Mesenchymal stem cell (in vitro differentiated cells and primary cell): ENCODE data around the gene SUDS3.

Experiments used
- DNase-seq: peaks from one replicate; pipeline ENCODE4 v3.0.0-alpha.2; 2013
- H2AFZ ChIP-seq: one replicate; pipeline ENCODE4 v1.6.1; 2013; ENCODE audit warnings: low read depth, mild to moderate bottlenecking, control low read depth, inconsistent platforms, low read length, moderate library complexity
- H2AK5ac ChIP-seq: 2 replicates; pipeline ENCODE4 v1.6.1; 2013; ENCODE audit warnings: low read length, moderate library complexity, mild to moderate bottlenecking, inconsistent platforms; ENCODE audit not compliant: severe bottlenecking
- H2BK120ac ChIP-seq: one replicate; pipeline ENCODE4 v1.6.1; 2013; ENCODE audit warnings: low read depth, mild to moderate bottlenecking, inconsistent platforms, low read length, moderate library complexity
- H2BK12ac ChIP-seq, 2 experiments: one replicate each; pipeline ENCODE4 v1.6.1; 2013; ENCODE audit warnings: inconsistent platforms in 2 of 2, low read length in 2 of 2, mild to moderate bottlenecking in 2 of 2, moderate library complexity in 2 of 2, control low read depth in 1 of 2
- H2BK15ac ChIP-seq: one replicate; pipeline ENCODE4 v1.6.1; 2013; ENCODE audit warnings: mild to moderate bottlenecking, low read depth, inconsistent platforms; ENCODE audit not compliant: poor library complexity, severe bottlenecking
- H2BK5ac ChIP-seq: 2 replicates; pipeline ENCODE4 v1.6.1; 2013; ENCODE audit warnings: low read depth, mild to moderate bottlenecking, low read length, control low read depth, inconsistent platforms; ENCODE audit not compliant: poor library complexity, severe bottlenecking
- H3K14ac ChIP-seq, 2 experiments: one replicate each; pipeline ENCODE4 v1.6.1; 2013; ENCODE audit warnings: inconsistent platforms in 2 of 2, low read length in 2 of 2, control low read depth in 1 of 2, mild to moderate bottlenecking in 1 of 2, moderate library complexity in 1 of 2
- H3K18ac ChIP-seq, 2 experiments: one replicate each; pipeline ENCODE4 v1.6.1; 2013; ENCODE audit warnings: inconsistent platforms in 2 of 2, low read length in 2 of 2, control low read depth in 1 of 2, low read depth in 1 of 2, mild to moderate bottlenecking in 1 of 2
- H3K23ac ChIP-seq, 2 experiments: one replicate each; pipeline ENCODE4 v1.6.1; 2013; ENCODE audit warnings: inconsistent platforms in 2 of 2, low read length in 2 of 2, mild to moderate bottlenecking in 2 of 2, moderate library complexity in 2 of 2, control low read depth in 1 of 2
- H3K27ac ChIP-seq: 2 replicates; pipeline ENCODE4 v1.5.1; 2013; ENCODE audit warnings: mild to moderate bottlenecking, moderate library complexity, low read length, control low read depth, inconsistent platforms; ENCODE audit not compliant: poor library complexity, severe bottlenecking
- H3K27me3 ChIP-seq, 2 experiments: 2 replicates each; pipeline versions ENCODE4 v1.6.1 to v1.7.0; 2013; ENCODE audit warnings: low read length in 2 of 2, mild to moderate bottlenecking in 2 of 2, moderate library complexity in 2 of 2, control low read depth in 1 of 2, inconsistent platforms in 1 of 2; ENCODE audit not compliant: control insufficient read depth in 1 of 2, insufficient read depth in 1 of 2
- H3K36me3 ChIP-seq, 2 experiments: 2 replicates each; pipeline versions ENCODE4 v1.6.1 to v1.7.0; 2013; ENCODE audit warnings: low read length in 2 of 2, control low read depth in 1 of 2, inconsistent platforms in 1 of 2, low read depth in 1 of 2, mild to moderate bottlenecking in 1 of 2; ENCODE audit not compliant: insufficient read depth in 2 of 2, control insufficient read depth in 1 of 2
- H3K4ac ChIP-seq, 2 experiments: one replicate each; pipeline ENCODE4 v1.6.1; 2013; ENCODE audit warnings: inconsistent platforms in 2 of 2, low read length in 2 of 2, mild to moderate bottlenecking in 2 of 2, moderate library complexity in 2 of 2, control low read depth in 1 of 2, low read depth in 1 of 2
- H3K4me1 ChIP-seq: 2 replicates; pipeline ENCODE4 v1.6.1; 2013; ENCODE audit warnings: low read depth, low read length, control low read depth; ENCODE audit not compliant: control insufficient read depth, insufficient read depth
- H3K4me2 ChIP-seq: 2 replicates; pipeline ENCODE4 v1.6.1; 2013; ENCODE audit warnings: low read length, mild to moderate bottlenecking, inconsistent platforms; ENCODE audit not compliant: poor library complexity, severe bottlenecking
- H3K4me3 ChIP-seq, 2 experiments: 2 replicates each; pipeline versions ENCODE4 v1.5.1 to v1.7.0; 2013; ENCODE audit warnings: low read length in 2 of 2, mild to moderate bottlenecking in 2 of 2, control low read depth in 1 of 2, low read depth in 1 of 2; ENCODE audit not compliant: insufficient read depth in 1 of 2
- H3K79me1 ChIP-seq: replicated peaks from 2 replicates; pipeline ENCODE4 v1.6.1; 2013; ENCODE audit warnings: mild to moderate bottlenecking, control low read depth, low read length, inconsistent platforms; ENCODE audit not compliant: poor library complexity, severe bottlenecking
- H3K9ac ChIP-seq: 2 replicates; pipeline ENCODE4 v1.7.0; 2013; ENCODE audit warnings: mild to moderate bottlenecking, low read length, moderate library complexity
- H3K9me3 ChIP-seq: 2 replicates; pipeline ENCODE4 v1.7.0; 2013; ENCODE audit warnings: mild to moderate bottlenecking, low read length; ENCODE audit not compliant: control insufficient read depth
- H4K8ac ChIP-seq: one replicate; pipeline ENCODE4 v1.6.1; 2013; ENCODE audit warnings: inconsistent platforms, mild to moderate bottlenecking, low read length, moderate library complexity
- H4K91ac ChIP-seq: one replicate; pipeline ENCODE4 v1.6.1; 2013; ENCODE audit warnings: mild to moderate bottlenecking, low read length, inconsistent platforms
- WGBS: methylation state at CpG from one replicate; pipeline ENCODE4 v1.1.7; 2013; ENCODE audit warnings: mixed read lengths; 5-methylcytosine and 5-hydroxymethylcytosine counted together

The SUDS3 gene

DNA sequence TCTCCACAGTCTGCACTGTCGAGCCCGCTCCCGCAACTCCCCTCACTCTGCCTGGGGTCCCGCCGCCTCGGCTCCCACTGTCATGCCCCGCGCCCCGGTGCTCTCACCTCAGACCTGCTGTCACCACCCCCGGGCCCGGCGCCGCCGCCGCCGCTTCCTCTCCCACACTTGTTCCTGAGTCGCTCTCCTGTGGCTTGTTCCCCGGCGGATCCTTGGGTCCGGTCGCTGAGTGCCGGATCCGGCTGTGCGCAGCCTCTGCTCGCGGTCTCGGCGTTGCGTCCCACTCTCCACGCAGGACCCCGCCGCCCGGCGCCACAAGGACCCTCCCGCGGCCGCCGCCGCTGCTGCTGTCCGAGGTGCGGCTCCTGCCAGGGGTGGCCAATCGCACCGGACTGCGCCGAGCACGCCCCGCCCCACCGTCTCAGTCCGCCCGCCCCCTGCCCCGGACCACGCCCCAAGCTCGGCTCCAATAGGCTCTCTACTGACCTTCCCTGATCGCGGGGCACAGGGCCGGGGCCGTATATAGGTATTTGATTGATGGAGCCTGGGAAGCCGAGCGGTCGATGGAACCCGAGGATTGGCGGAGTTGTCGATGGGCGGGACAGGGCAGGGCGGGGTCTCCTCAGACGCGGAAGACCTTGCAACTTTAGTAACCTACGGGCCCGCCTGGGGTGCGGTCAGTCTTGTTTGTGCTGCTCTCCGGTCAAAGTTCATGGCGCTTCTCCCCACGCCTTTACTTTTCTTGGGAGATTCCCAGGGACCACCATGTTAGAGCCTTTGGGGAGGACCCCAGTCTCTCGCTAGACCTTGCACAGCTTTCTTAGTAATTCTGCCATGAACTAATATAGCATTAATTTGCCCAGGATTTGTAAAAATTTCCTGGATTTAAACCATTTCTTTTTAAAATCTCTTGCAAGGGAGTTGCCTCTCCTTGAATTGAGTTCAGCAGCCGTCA is 3.5 kb upstream of the SUDS3 start, which contains the start of gene TAOK3:
TAOK3 (minus strand) TSS at position 367 of the 955 bp plus-strand sequence. CDS start 117,340 bp downstream, outside the sequence.
- Histone ChIP-seq H3K4me2 (peak within 1 kb of the TSS; percentile 100), H3K4ac (peak within 1 kb of the TSS; percentile 32 to 81), H3K79me1 (peaks cover 23% of the 10 kb centered on the region), H2BK15ac (peak within 1 kb of the TSS; percentile 44), H4K8ac (peak within 1 kb of the TSS; percentile 12), H2AK5ac (no peak within 1 kb of the TSS), H3K14ac (peak within 1 kb of the TSS in 1 of 2 experiments; percentile 6), H2BK120ac (peak within 1 kb of the TSS; percentile 73), H3K9me3 (no peaks in the 10 kb centered on the region), H4K91ac (no peak within 1 kb of the TSS), H3K18ac (peak within 1 kb of the TSS; percentile 46 to 62), H3K9ac (peak within 1 kb of the TSS; percentile 93), H3K4me3 (peak within 1 kb of the TSS; percentile 76 to 99), H3K23ac (peak within 1 kb of the TSS in 1 of 2 experiments; percentile 2), H2BK12ac (no peak within 1 kb of the TSS), H3K4me1 (peaks cover 2% of the 10 kb centered on the region), H3K27me3 (no peaks in the 10 kb centered on the region), H3K36me3 (no peaks in the 10 kb centered on the region), H2AFZ (peak within 1 kb of the TSS; percentile 2), H3K27ac (peak within 1 kb of the TSS; percentile 13), H2BK5ac (no peak within 1 kb of the TSS)
- under 1% methylated on average over 68 of the region's 75 CpGs for WGBS
- DNase-seq: peak; percentile 99

DNA sequence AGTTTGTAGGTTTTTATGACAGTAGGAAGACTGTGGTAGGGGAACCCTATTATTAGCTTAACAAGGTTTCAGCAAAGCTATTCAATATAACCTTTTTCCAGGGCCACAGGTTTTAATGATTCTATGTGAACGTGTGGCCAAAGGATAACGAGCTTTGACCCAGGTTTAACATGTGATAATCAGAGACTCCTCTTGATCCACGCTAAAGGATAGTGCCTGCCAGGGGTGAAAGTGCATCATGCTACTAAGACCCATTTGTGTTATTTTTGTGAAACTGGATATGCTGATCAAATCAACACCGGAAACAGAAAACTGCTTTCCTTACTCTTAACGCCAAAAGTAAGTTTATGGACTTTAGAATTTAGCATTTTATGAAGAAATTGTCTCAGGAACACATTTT is 2.7 kb upstream of the SUDS3 start:
- no peak overlapping the region for H2AFZ ChIP-seq
- H3K4me2 ChIP-seq: peak overlapping the region; percentile 70
- no peak overlapping the region for H3K27ac ChIP-seq
- no peak overlapping the region for H2BK12ac ChIP-seq
- peak overlapping the region in 1 of 2 experiments; percentile 99 for H3K4me3 ChIP-seq
- H3K79me1 ChIP-seq: peaks cover 20% of the 10 kb centered on the region
- no peak overlapping the region for H4K8ac ChIP-seq
- no peaks in the 10 kb centered on the region for H3K27me3 ChIP-seq
- H3K18ac ChIP-seq: no peak overlapping the region
- no peaks in the 10 kb centered on the region for H3K9me3 ChIP-seq
- no peak overlapping the region for H3K23ac ChIP-seq
- no peak overlapping the region for H3K14ac ChIP-seq
- H3K4ac ChIP-seq: no peak overlapping the region
- no peak overlapping the region for H2BK5ac ChIP-seq
- H3K4me1 ChIP-seq: peaks cover 2% of the 10 kb centered on the region
- H2AK5ac ChIP-seq: no peak overlapping the region
- H3K9ac ChIP-seq: peak overlapping the region; percentile 89
- DNase-seq: no peak
- no peak overlapping the region for H2BK120ac ChIP-seq
- no peak overlapping the region for H2BK15ac ChIP-seq
- WGBS: 72% methylated on average over 3 of the region's 5 CpGs
- no peak overlapping the region for H4K91ac ChIP-seq
- H3K36me3 ChIP-seq: no peaks in the 10 kb centered on the region

DNA sequence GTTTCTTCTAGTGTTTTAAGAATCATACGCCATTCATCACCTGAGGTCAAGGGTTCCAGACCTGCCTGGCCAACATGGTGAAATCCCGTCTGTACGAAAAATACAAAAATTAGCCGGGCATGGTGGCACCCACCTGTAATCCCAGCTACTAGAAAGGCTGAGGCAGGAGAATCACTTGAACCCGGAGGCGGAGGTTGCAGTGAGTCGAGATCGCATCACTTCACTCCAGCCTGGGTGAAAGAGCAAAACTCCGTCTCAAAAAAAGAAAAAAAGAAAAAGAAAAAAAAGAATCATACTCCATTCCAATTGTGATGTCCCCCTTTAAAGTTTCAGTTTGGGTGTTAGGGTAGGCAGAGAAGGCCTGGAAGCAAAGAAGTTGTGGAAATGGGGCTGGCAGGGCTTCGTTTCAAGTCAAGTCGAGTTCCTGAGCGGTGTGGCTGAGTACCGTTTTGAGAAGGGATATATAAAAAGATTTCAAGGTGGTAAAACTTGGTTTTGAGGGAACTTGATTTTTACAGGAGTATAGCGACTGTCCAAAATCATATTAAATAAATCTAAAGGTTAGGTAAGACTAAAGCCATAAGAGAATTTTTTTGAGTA is 2.1 kb upstream of the SUDS3 start:
- H2AFZ ChIP-seq: no peak overlapping the region
- no peak overlapping the region for H3K4ac ChIP-seq
- H3K9me3 ChIP-seq: no peaks in the 10 kb centered on the region
- no peaks in the 10 kb centered on the region for H3K27me3 ChIP-seq
- H3K36me3 ChIP-seq: peaks cover under 1 to 5% of the 10 kb centered on the region in 2 experiments
- no peak overlapping the region for H4K91ac ChIP-seq
- no peak overlapping the region for H2BK5ac ChIP-seq
- 90% methylated on average over 11 of the region's 14 CpGs for WGBS
- no peak overlapping the region for H2BK120ac ChIP-seq
- H3K27ac ChIP-seq: no peak overlapping the region
- H3K4me1 ChIP-seq: peaks cover 2% of the 10 kb centered on the region
- no peak overlapping the region for H3K18ac ChIP-seq
- no peak for DNase-seq
- peak overlapping the region in 1 of 2 experiments; percentile 21 for H2BK12ac ChIP-seq
- no peak overlapping the region for H2AK5ac ChIP-seq
- no peak overlapping the region for H4K8ac ChIP-seq
- peak overlapping the region in 1 of 2 experiments; percentile 99 for H3K4me3 ChIP-seq
- no peak overlapping the region for H3K23ac ChIP-seq
- no peak overlapping the region for H3K4me2 ChIP-seq
- no peak overlapping the region for H2BK15ac ChIP-seq
- no peak overlapping the region for H3K14ac ChIP-seq
- peak overlapping the region; percentile 98 for H3K9ac ChIP-seq
- H3K79me1 ChIP-seq: peaks cover 22% of the 10 kb centered on the region

DNA sequence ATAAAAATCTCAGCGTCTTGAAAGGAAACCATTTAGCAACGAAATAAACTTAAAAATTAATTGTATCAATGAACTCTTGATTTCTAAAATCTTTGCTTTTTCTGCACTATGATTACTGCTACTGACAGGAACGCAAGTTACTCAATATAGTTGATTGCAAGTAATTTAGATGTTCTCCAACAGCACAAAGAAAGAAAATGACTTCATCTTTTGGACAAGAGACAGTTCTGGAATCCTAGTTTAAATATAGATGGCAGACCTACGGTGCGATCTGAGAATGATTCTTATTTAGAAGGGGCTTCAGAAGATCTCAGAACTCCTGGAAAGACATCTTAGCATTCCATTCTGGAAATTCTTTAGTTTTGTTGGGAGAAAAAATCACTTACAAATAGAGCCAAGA is 1.4 kb upstream of the SUDS3 start:
- H3K4me1 ChIP-seq: peaks cover 2% of the 10 kb centered on the region
- H4K91ac ChIP-seq: no peak overlapping the region
- H2BK5ac ChIP-seq: no peak overlapping the region
- H2BK12ac ChIP-seq: no peak overlapping the region
- H3K27me3 ChIP-seq: no peaks in the 10 kb centered on the region
- peak overlapping the region; percentile 98 for H3K9ac ChIP-seq
- peaks cover 7 to 10% of the 10 kb centered on the region in 2 experiments for H3K36me3 ChIP-seq
- H2BK15ac ChIP-seq: no peak overlapping the region
- H3K79me1 ChIP-seq: peaks cover 28% of the 10 kb centered on the region
- no peak overlapping the region for H2AK5ac ChIP-seq
- no peak overlapping the region for H3K23ac ChIP-seq
- no peak overlapping the region for H3K4ac ChIP-seq
- H3K4me3 ChIP-seq: peak overlapping the region in 1 of 2 experiments; percentile 99
- H3K9me3 ChIP-seq: no peaks in the 10 kb centered on the region
- H3K4me2 ChIP-seq: no peak overlapping the region
- no peak overlapping the region for H3K27ac ChIP-seq
- no peak overlapping the region for H3K14ac ChIP-seq
- H2BK120ac ChIP-seq: no peak overlapping the region
- H2AFZ ChIP-seq: no peak overlapping the region
- WGBS: 97% methylated on average over 5 of the region's 5 CpGs
- H3K18ac ChIP-seq: no peak overlapping the region
- no peak for DNase-seq
- H4K8ac ChIP-seq: no peak overlapping the region
